Activated T-cell treated with anti-CD3 and anti-CD28 coated beads, Interleukin-2, amount 50 U/mL, for 4 hours (primary cell): ENCODE measurements around the gene FLYWCH2. TPM values are rescaled to one million over a fixed set of nuclear protein-coding genes. Genes with fewer than 3 reads are reported as not detected.

Experiments used
- total RNA-seq, 3 donors: library from RNA; stranded (reverse); gene quantifications; one replicate each; pipeline ENCODE4 v1.2.1, GENCODE V29; 2021

The FLYWCH2 gene
- total RNA-seq, 3 donors from 2014 or later: 25.7 to 28.7 (median 28.5) TPM

Other genes starting within 250 kb of the FLYWCH2 start
- gene KCTD5, start 200.7 kb upstream of the FLYWCH2 start, total RNA-seq: 10 to 100 TPM; 38.7 to 56.1 (median 42.0) TPM
- 1 to 10 TPM in 1 of 3 donors, under 1 TPM in 2; 0.76 to 1.2 (median 0.84) TPM for gene PRSS27, start 163.0 kb upstream of the FLYWCH2 start, total RNA-seq
- gene SRRM2, start 130.6 kb upstream of the FLYWCH2 start, total RNA-seq: 100 to 1,000 TPM; 537 to 551 (median 548) TPM
- gene ELOB, start 105.9 kb upstream of the FLYWCH2 start, total RNA-seq: 100 to 1,000 TPM; 223 to 320 (median 298) TPM
- gene PRSS33, start 95.7 kb upstream of the FLYWCH2 start, total RNA-seq: under 1 TPM in 2 of 3 donors, not detected in 1; 0.13 to 0.32 TPM
- gene PRSS41, start 84.7 kb upstream of the FLYWCH2 start, total RNA-seq: not detected
- gene PRSS21, start 66.0 kb upstream of the FLYWCH2 start, total RNA-seq: 10 to 100 TPM in 2 of 3 donors, 1 to 10 TPM in 1; 8.9 to 16.1 (median 13.2) TPM
- gene ZG16B, start 52.9 kb upstream of the FLYWCH2 start, total RNA-seq: under 1 TPM in 1 of 3 donors, not detected in 2; 0.33 TPM
- under 1 TPM in 1 of 3 donors, not detected in 2; 0.37 TPM for gene PRSS22, start 25.0 kb upstream of the FLYWCH2 start, total RNA-seq
- 10 to 100 TPM; 39.8 to 47.9 (median 46.8) TPM for gene FLYWCH1, start 28.7 kb downstream of the FLYWCH2 start, total RNA-seq
- under 1 TPM in 2 of 3 donors, not detected in 1; 0.11 TPM for gene KREMEN2, start 81.1 kb downstream of the FLYWCH2 start, total RNA-seq
- 10 to 100 TPM; 17.4 to 24.9 (median 22.6) TPM for gene PAQR4, start 86.1 kb downstream of the FLYWCH2 start, total RNA-seq
- 10 to 100 TPM; 53.1 to 79.1 (median 66.0) TPM for gene PKMYT1, start 97.2 kb downstream of the FLYWCH2 start, total RNA-seq
- gene CLDN9, start 129.7 kb downstream of the FLYWCH2 start, total RNA-seq: not detected
- gene CLDN6, start 135.0 kb downstream of the FLYWCH2 start, total RNA-seq: under 1 TPM; 0.18 to 0.30 (median 0.22) TPM
- gene TNFRSF12A, start 137.2 kb downstream of the FLYWCH2 start, total RNA-seq: 1 to 10 TPM; 4.2 to 6.9 (median 5.1) TPM
- gene HCFC1R1, start 140.7 kb downstream of the FLYWCH2 start, total RNA-seq: 10 to 100 TPM; 32.7 to 36.9 (median 33.9) TPM
- 10 to 100 TPM; 70.4 to 86.3 (median 71.7) TPM for gene THOC6, start 140.8 kb downstream of the FLYWCH2 start, total RNA-seq
- gene BICDL2, start 153.7 kb downstream of the FLYWCH2 start, total RNA-seq: under 1 TPM in 1 of 3 donors, not detected in 2; 0.05 TPM
- gene MMP25, start 163.3 kb downstream of the FLYWCH2 start, total RNA-seq: under 1 TPM; 0.46 to 0.84 (median 0.66) TPM
- 100 to 1,000 TPM; 585 to 715 (median 696) TPM for gene IL32, start 182.4 kb downstream of the FLYWCH2 start, total RNA-seq
- under 1 TPM in 2 of 3 donors, not detected in 1; 0.11 TPM for gene ZSCAN10, start 216.1 kb downstream of the FLYWCH2 start, total RNA-seq
- gene ZNF205, start 229.4 kb downstream of the FLYWCH2 start, total RNA-seq: under 1 TPM in 2 of 3 donors, not detected in 1; 0.18 to 0.57 TPM